MM.1S (cell line): ENCODE data around the gene SNCA.

Experiments used
- DNase-seq: peaks from one replicate; pipeline ENCODE4 v3.0.0-alpha.2; 2015
- H2AFZ ChIP-seq: fragments of 300-600 bp; sonication (generic); 2 replicates; pipeline ENCODE4 v1.6.0; 2016; ENCODE audit warnings: antibody characterized with exemption, low read length
- H3F3A ChIP-seq: fragments of 300-600 bp; sonication (generic); 2 replicates; pipeline ENCODE4 v1.6.1; 2016; ENCODE audit warnings: mild to moderate bottlenecking, antibody characterized with exemption, low read length, moderate library complexity, mixed read lengths; ENCODE audit not compliant: insufficient read depth
- H3K27ac ChIP-seq: fragments of 300-600 bp; sonication (generic); 2 replicates; pipeline ENCODE4 v1.5.1; 2016; ENCODE audit warnings: mild to moderate bottlenecking, low read length
- H3K27me3 ChIP-seq: fragments of 300-600 bp; sonication (generic); replicated peaks from 2 replicates; pipeline ENCODE4 v1.6.0; 2016; ENCODE audit warnings: low read length; ENCODE audit not compliant: insufficient read depth
- H3K36me3 ChIP-seq: fragments of 300-600 bp; sonication (generic); replicated peaks from 2 replicates; pipeline ENCODE4 v1.6.1; 2016; ENCODE audit warnings: mild to moderate bottlenecking, low read length, mixed read lengths; ENCODE audit not compliant: insufficient read depth
- H3K4me1 ChIP-seq: fragments of 300-600 bp; sonication (generic); 2 replicates; pipeline ENCODE4 v1.6.1; 2016; ENCODE audit warnings: low read length, mixed read lengths
- H3K4me2 ChIP-seq: fragments of 300-600 bp; sonication (generic); 2 replicates; pipeline ENCODE4 v1.6.0; 2016; ENCODE audit warnings: low read depth, low read length
- H3K4me3 ChIP-seq: fragments of 300-600 bp; sonication (generic); 2 replicates; pipeline ENCODE4 v1.5.1; 2016; ENCODE audit warnings: low read length, mixed read lengths
- H3K79me2 ChIP-seq: fragments of 300-600 bp; sonication (generic); 2 replicates; pipeline ENCODE4 v1.6.1; 2016; ENCODE audit warnings: mixed run types, low read length, mixed read lengths
- H3K9ac ChIP-seq: fragments of 300-600 bp; sonication (generic); 2 replicates; pipeline ENCODE4 v1.6.1; 2016; ENCODE audit warnings: low read length, mixed read lengths
- H3K9me2 ChIP-seq: fragments of 300-600 bp; sonication (generic); replicated peaks from 2 replicates; pipeline ENCODE4 v1.6.1; 2016; ENCODE audit warnings: mild to moderate bottlenecking, low read length, mixed read lengths; ENCODE audit not compliant: insufficient read depth
- H3K9me3 ChIP-seq: fragments of 300-600 bp; sonication (generic); replicated peaks from 2 replicates; pipeline ENCODE4 v1.6.1; 2016; ENCODE audit warnings: mild to moderate bottlenecking, low read length, mixed read lengths; ENCODE audit not compliant: insufficient read depth
- H4K20me1 ChIP-seq: fragments of 300-600 bp; sonication (generic); 2 replicates; pipeline ENCODE4 v1.6.1; 2016; ENCODE audit warnings: mild to moderate bottlenecking, low read length, moderate library complexity, mixed read lengths; ENCODE audit not compliant: insufficient read depth
- EZH2 ChIP-seq: fragments of 300-600 bp; sonication (generic); optimal IDR thresholded peaks from 2 replicates; pipeline ENCODE3; 2017; ENCODE audit warnings: low read depth, mild to moderate bottlenecking, antibody characterized with exemption, low read length, mixed read lengths
- EZH2phosphoT487 ChIP-seq: fragments of 300-600 bp; sonication (generic); IDR thresholded peaks from 2 replicates; pipeline ENCODE4 v1.6.1; 2018; ENCODE audit warnings: antibody characterized with exemption, low read length
- TF ChIP-seq, protein P1 (sequence below): fragments of 300-600 bp; sonication (generic); IDR thresholded peaks from 2 replicates; pipeline ENCODE4 v1.5.1; 2016; ENCODE audit warnings: antibody characterized with exemption, low read length, mixed read lengths

SNCA gene

DNA sequence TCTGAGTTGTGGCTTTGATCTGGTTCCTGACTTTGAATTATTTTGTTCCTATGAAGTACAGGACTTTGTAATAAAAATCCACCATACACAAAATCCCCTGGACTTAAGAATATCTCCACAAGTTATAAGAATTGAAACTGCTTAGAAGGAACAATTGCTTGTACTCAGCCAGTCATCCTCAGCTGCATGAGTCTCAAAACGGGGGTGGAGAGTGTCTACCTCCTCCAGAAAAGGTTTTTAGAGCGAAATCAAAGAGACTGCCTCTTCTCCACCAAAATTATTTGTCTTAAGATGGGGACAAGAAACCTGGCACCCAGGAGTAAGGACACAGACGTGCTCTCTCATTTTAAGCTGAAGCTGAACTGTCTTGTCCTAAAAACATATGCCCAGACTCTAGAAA lies 74.7 kb downstream of the SNCA start:
- H2AFZ ChIP-seq = no peak overlapping the region
- no peak overlapping the region for H3K4me3 ChIP-seq
- H3K9me2 ChIP-seq = no peaks in the 10 kb centered on the region
- no peak for TF ChIP-seq EZH2
- TF ChIP-seq EZH2phosphoT487 = no peak
- TF ChIP-seq, protein P1, sequence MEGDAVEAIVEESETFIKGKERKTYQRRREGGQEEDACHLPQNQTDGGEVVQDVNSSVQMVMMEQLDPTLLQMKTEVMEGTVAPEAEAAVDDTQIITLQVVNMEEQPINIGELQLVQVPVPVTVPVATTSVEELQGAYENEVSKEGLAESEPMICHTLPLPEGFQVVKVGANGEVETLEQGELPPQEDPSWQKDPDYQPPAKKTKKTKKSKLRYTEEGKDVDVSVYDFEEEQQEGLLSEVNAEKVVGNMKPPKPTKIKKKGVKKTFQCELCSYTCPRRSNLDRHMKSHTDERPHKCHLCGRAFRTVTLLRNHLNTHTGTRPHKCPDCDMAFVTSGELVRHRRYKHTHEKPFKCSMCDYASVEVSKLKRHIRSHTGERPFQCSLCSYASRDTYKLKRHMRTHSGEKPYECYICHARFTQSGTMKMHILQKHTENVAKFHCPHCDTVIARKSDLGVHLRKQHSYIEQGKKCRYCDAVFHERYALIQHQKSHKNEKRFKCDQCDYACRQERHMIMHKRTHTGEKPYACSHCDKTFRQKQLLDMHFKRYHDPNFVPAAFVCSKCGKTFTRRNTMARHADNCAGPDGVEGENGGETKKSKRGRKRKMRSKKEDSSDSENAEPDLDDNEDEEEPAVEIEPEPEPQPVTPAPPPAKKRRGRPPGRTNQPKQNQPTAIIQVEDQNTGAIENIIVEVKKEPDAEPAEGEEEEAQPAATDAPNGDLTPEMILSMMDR = no peak
- no peaks in the 10 kb centered on the region for H3K9me3 ChIP-seq
- DNase-seq = no peak
- H3K27ac ChIP-seq = no peak overlapping the region
- no peak overlapping the region for H3K4me2 ChIP-seq
- H3K4me1 ChIP-seq = no peaks in the 10 kb centered on the region
- no peaks in the 10 kb centered on the region for H3K36me3 ChIP-seq
- H3K79me2 ChIP-seq = no peaks in the 10 kb centered on the region
- H4K20me1 ChIP-seq = no peaks in the 10 kb centered on the region
- no peaks in the 10 kb centered on the region for H3K27me3 ChIP-seq
- H3K9ac ChIP-seq = no peak overlapping the region
- no peaks in the 10 kb centered on the region for H3F3A ChIP-seq

DNA sequence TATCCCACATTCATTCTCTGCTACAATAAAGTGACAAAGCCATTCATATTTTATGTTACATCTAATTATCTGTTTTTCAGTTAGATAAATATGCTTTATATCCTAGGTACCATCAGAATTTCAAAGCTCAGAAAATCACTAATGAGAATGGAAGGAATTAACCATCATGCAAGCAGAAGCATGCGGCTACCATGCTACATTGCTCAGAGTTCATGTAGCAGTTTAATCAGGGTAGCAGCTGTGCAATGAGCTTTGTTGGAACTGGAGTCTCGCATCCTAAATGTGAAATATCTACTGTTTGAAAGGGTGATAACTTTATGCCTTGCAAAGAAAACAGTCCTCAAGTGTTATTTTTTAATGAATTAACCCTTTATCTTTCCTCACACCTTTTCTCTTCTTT lies 77.5 kb downstream of the SNCA start:
- Histone ChIP-seq H3K4me2 (no peak overlapping the region), H3K27ac (no peak overlapping the region), H3K9ac (no peak overlapping the region), H3K79me2 (no peaks in the 10 kb centered on the region), H2AFZ (no peak overlapping the region), H3K36me3 (no peaks in the 10 kb centered on the region), H3K4me1 (no peaks in the 10 kb centered on the region), H3K9me2 (no peaks in the 10 kb centered on the region), H3K4me3 (no peak overlapping the region), H3F3A (no peaks in the 10 kb centered on the region), H4K20me1 (no peaks in the 10 kb centered on the region), H3K27me3 (no peaks in the 10 kb centered on the region), H3K9me3 (no peaks in the 10 kb centered on the region)
- no peak for DNase-seq
- no peak for TF ChIP-seq EZH2

DNA sequence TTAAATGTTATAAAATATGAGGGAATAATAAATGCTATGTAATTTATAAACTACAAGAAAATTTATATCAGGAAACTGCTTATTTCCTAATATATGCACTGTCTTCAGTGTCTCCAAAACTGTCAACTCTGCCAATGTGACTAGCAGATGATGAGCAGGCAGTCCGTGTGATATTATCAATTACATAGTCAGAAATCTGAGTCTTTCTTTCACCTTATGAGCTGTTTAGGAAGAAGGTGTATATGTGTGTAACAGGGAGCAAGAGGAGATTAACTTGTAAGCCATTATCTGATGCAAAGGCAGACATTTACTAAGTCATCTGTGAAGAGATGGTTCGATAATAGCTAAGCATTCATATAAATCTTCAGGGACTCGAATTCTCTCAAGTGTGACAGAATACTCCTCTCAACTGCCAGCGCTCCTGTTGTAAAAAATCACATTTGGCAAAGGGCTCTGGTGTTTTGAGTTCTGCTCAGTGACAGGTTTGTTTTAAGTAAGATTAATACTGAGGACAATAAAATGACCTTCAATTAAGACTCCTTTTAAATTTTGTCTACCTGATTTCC lies 79.7 kb downstream of the SNCA start:
- Histone ChIP-seq H3K9ac (no peak overlapping the region), H3K36me3 (no peaks in the 10 kb centered on the region), H3K27me3 (no peaks in the 10 kb centered on the region), H3K4me2 (no peak overlapping the region), H2AFZ (no peak overlapping the region), H3K4me3 (no peak overlapping the region), H3F3A (no peaks in the 10 kb centered on the region), H3K9me2 (no peaks in the 10 kb centered on the region), H4K20me1 (no peaks in the 10 kb centered on the region), H3K9me3 (no peaks in the 10 kb centered on the region), H3K79me2 (no peaks in the 10 kb centered on the region), H3K27ac (no peak overlapping the region), H3K4me1 (no peaks in the 10 kb centered on the region)
- TF ChIP-seq EZH2 = no peak
- TF ChIP-seq, protein P1 = no peak
- no peak for DNase-seq

DNA sequence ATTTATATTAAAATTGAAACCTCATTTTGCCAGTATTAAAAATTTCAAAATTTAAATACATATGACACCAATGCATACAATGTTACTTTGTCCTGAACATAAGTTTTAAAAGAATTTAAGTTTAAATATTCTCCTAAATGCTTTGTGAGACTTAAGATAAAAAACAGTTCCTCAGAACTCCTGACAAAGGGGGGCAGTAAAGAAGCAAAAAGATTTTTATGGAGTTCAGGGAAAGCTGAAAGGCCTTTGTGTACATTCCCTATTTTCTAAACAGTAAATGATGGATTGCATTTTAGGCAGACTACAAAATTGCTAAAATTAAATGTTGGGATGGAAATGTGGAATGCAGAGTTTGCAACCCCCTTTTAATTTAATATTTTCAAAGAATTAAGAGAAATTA lies 81.7 kb downstream of the SNCA start:
- H2AFZ ChIP-seq = no peak overlapping the region
- H3F3A ChIP-seq = no peaks in the 10 kb centered on the region
- no peaks in the 10 kb centered on the region for H3K9me2 ChIP-seq
- no peaks in the 10 kb centered on the region for H4K20me1 ChIP-seq
- no peaks in the 10 kb centered on the region for H3K79me2 ChIP-seq
- no peak overlapping the region for H3K27ac ChIP-seq
- DNase-seq = no peak
- TF ChIP-seq EZH2phosphoT487 = no peak
- no peak overlapping the region for H3K9ac ChIP-seq
- H3K4me3 ChIP-seq = no peak overlapping the region
- no peaks in the 10 kb centered on the region for H3K4me1 ChIP-seq
- no peak overlapping the region for H3K4me2 ChIP-seq
- no peaks in the 10 kb centered on the region for H3K36me3 ChIP-seq
- H3K9me3 ChIP-seq = no peaks in the 10 kb centered on the region
- H3K27me3 ChIP-seq = no peaks in the 10 kb centered on the region
